HFFc6 (cell line): ENCODE data around the gene NAV2. TPM values are rescaled to one million over a fixed set of nuclear protein-coding genes. Genes with fewer than 3 reads are reported as not detected.

Experiments
- DNase-seq: peaks from one replicate; pipeline ENCODE4 v3.0.0-alpha.2; 2018
- H3K27ac Mint-ChIP-seq: 2 replicates; pipeline ENCODE4 v1.8.0; 2020; ENCODE audit warnings: mild to moderate bottlenecking, mixed read lengths
- H3K27me3 Mint-ChIP-seq: 2 replicates; pipeline ENCODE4 v1.8.0; 2021; ENCODE audit warnings: mild to moderate bottlenecking, moderate library complexity, mixed read lengths; ENCODE audit not compliant: insufficient read depth
- H3K36me3 Mint-ChIP-seq: 2 replicates; pipeline ENCODE4 v1.8.0; 2021; ENCODE audit warnings: low read depth, mixed read lengths
- H3K4me1 Mint-ChIP-seq: 2 replicates; pipeline ENCODE4 v1.8.0; 2020; ENCODE audit warnings: low read depth, mixed read lengths
- H3K4me3 Mint-ChIP-seq: 2 replicates; pipeline ENCODE4 v1.8.0; 2020; ENCODE audit warnings: mild to moderate bottlenecking, moderate library complexity, mixed read lengths
- H3K9me3 Mint-ChIP-seq: 2 replicates; pipeline ENCODE4 v1.8.0; 2020; ENCODE audit warnings: mild to moderate bottlenecking, mixed read lengths
- CTCF ChIP-seq: fragments of 200-600 bp; sonication (generic); IDR thresholded peaks from 2 replicates; pipeline ENCODE4 v1.5.0; 2021; ENCODE audit warnings: antibody characterized with exemption, mild to moderate bottlenecking
- total RNA-seq, 6 experiments: library from RNA; stranded (reverse); fragmentation: NEBNext Ultra II Directional; extraction: Animal tissue kit (Norgen Biotek cat#: 25700); gene quantifications; 2 replicates in 1 of 6; 3 replicates in 5 of 6; pipeline ENCODE4 v1.2.3, GENCODE V29; 2021

Gene NAV2
- total RNA-seq, 6 experiments from 2014 or later: 12.4 to 34.9 (median 31.8) TPM

GRCh38 chr11:19675397-19675796 is 37.2 kb upstream of the NAV2 start:
- Mint-ChIP-seq H3K27me3 (peaks cover 10% of the 10 kb centered on the region), H3K4me3 (no peak overlapping the region), H3K36me3 (no peaks in the 10 kb centered on the region), H3K9me3 (no peaks in the 10 kb centered on the region), H3K4me1 (peaks cover 42% of the 10 kb centered on the region), H3K27ac (no peak overlapping the region)
- no peak for DNase-seq
- TF ChIP-seq CTCF: no peak

GRCh38 chr11:19676475-19677380 is 35.9 kb upstream of the NAV2 start:
- peaks cover 44% of the 10 kb centered on the region for H3K4me1 Mint-ChIP-seq
- no peaks in the 10 kb centered on the region for H3K36me3 Mint-ChIP-seq
- no peaks in the 10 kb centered on the region for H3K9me3 Mint-ChIP-seq
- DNase-seq: no peak
- no peak for TF ChIP-seq CTCF
- peaks cover 10% of the 10 kb centered on the region for H3K27me3 Mint-ChIP-seq
- no peak overlapping the region for H3K27ac Mint-ChIP-seq
- no peak overlapping the region for H3K4me3 Mint-ChIP-seq

- TF ChIP-seq CTCF: no peak
- no peak overlapping the region for H3K27ac Mint-ChIP-seq
- no peaks in the 10 kb centered on the region for H3K9me3 Mint-ChIP-seq
- no peak for DNase-seq
- no peaks in the 10 kb centered on the region for H3K36me3 Mint-ChIP-seq
- no peak overlapping the region for H3K4me3 Mint-ChIP-seq
- peaks cover 51% of the 10 kb centered on the region for H3K4me1 Mint-ChIP-seq
- peaks cover 9% of the 10 kb centered on the region for H3K27me3 Mint-ChIP-seq
These were observed 35.1 kb upstream of the NAV2 start for GRCh38 chr11:19677381-19678080.

GRCh38 chr11:19679952-19680828 is 32.4 kb upstream of the NAV2 start:
- Mint-ChIP-seq H3K27ac (peak overlapping the region; percentile 96), H3K4me1 (peaks cover 64% of the 10 kb centered on the region), H3K4me3 (peak overlapping the region; percentile 74), H3K27me3 (peaks cover 7% of the 10 kb centered on the region), H3K9me3 (no peaks in the 10 kb centered on the region), H3K36me3 (no peaks in the 10 kb centered on the region)
- DNase-seq: peak; percentile 96
- TF ChIP-seq CTCF: no peak; the same call in none of the 2 replicates

GRCh38 chr11:19680829-19681368 is 31.7 kb upstream of the NAV2 start:
- TF ChIP-seq CTCF: no peak
- Mint-ChIP-seq H3K36me3 (no peaks in the 10 kb centered on the region), H3K27me3 (peaks cover 5% of the 10 kb centered on the region), H3K27ac (peak overlapping the region; percentile 96), H3K4me3 (peak overlapping the region; percentile 74; the same call in 1 of the 2 replicates), H3K4me1 (peaks cover 64% of the 10 kb centered on the region), H3K9me3 (no peaks in the 10 kb centered on the region)
- DNase-seq: peak; percentile 25
